Endodermal cell (in vitro differentiated cells): Measurements from ENCODE around the gene MIGA1. TPM values are rescaled to one million over a fixed set of nuclear protein-coding genes. Genes with fewer than 3 reads are reported as not detected.
"Not testable (repeated sequence)": the region's sequence is repeated elsewhere in the genome, so short reads cannot be mapped to it uniquely, and the experiment has no call there.

ENCODE experiments used
- DNase-seq: peaks from one replicate; pipeline ENCODE4 v3.0.0-alpha.2; 2017
- H3K27ac ChIP-seq: 2 replicates; pipeline ENCODE4 v1.5.1; 2013; ENCODE audit warnings: mild to moderate bottlenecking, low read depth, low read length, moderate library complexity
- H3K27me3 ChIP-seq: 2 replicates; pipeline ENCODE4 v1.6.1; 2013; ENCODE audit warnings: mild to moderate bottlenecking, low read length, moderate library complexity; ENCODE audit not compliant: insufficient read depth, control insufficient read depth, poor library complexity, severe bottlenecking
- H3K36me3 ChIP-seq: 2 replicates; pipeline ENCODE4 v1.7.0; 2013; ENCODE audit warnings: mild to moderate bottlenecking, low read length, moderate library complexity; ENCODE audit not compliant: control insufficient read depth, insufficient read depth
- H3K4me1 ChIP-seq: one replicate; pipeline ENCODE4 v1.7.0; 2013; ENCODE audit warnings: low read length; ENCODE audit not compliant: control insufficient read depth, insufficient read depth
- H3K4me3 ChIP-seq: 2 replicates; pipeline ENCODE4 v1.5.1; 2013; ENCODE audit warnings: mild to moderate bottlenecking, low read length, moderate library complexity
- H3K9ac ChIP-seq: 2 replicates; pipeline ENCODE4 v1.6.1; 2013; ENCODE audit warnings: mild to moderate bottlenecking, low read length, moderate library complexity; ENCODE audit not compliant: poor library complexity, severe bottlenecking; ENCODE audit errors: extremely low read depth
- H3K9me3 ChIP-seq: 2 replicates; pipeline ENCODE4 v1.6.1; 2013; ENCODE audit warnings: mild to moderate bottlenecking, low read length, moderate library complexity; ENCODE audit not compliant: control insufficient read depth
- H3K27ac Mint-ChIP-seq: 2 replicates; pipeline ENCODE4 v1.8.0; 2020; ENCODE audit warnings: mixed read lengths
- H3K27me3 Mint-ChIP-seq: 2 replicates; pipeline ENCODE4 v1.8.0; 2021; ENCODE audit warnings: mild to moderate bottlenecking, mixed read lengths; ENCODE audit not compliant: insufficient read depth
- H3K36me3 Mint-ChIP-seq: 2 replicates; pipeline ENCODE4 v1.8.0; 2020; ENCODE audit warnings: low read depth, mixed read lengths
- H3K4me1 Mint-ChIP-seq: 2 replicates; pipeline ENCODE4 v1.8.0; 2020; ENCODE audit warnings: mixed read lengths
- H3K4me3 Mint-ChIP-seq: 2 replicates; pipeline ENCODE4 v1.8.0; 2020; ENCODE audit warnings: mild to moderate bottlenecking, moderate library complexity, mixed read lengths
- H3K9me3 Mint-ChIP-seq: 2 replicates; pipeline ENCODE4 v1.8.0; 2020; ENCODE audit warnings: mild to moderate bottlenecking, mixed read lengths
- CTCF ChIP-seq: fragments of 200-600 bp; sonication (generic); conservative IDR thresholded peaks from 2 replicates; pipeline ENCODE4 v1.5.0; 2021; ENCODE audit warnings: antibody characterized with exemption, mild to moderate bottlenecking
- WGBS, 2 experiments: methylation state at CpG; one replicate each; pipeline versions ENCODE4 v1.1.5 to v1.1.7; 2013; ENCODE audit warnings: missing lambda C conversion rate in 2 of 2, mixed read lengths in 1 of 2; ENCODE audit not compliant: insufficient coverage in 1 of 2, insufficient read length in 1 of 2; 5-methylcytosine and 5-hydroxymethylcytosine counted together
- total RNA-seq, 2 donors: library from RNA; stranded (reverse); fragmentation: NEBNext Ultra II Directional in 1 of 2; extraction: Animal tissue kit (Norgen Biotek cat#: 25700) in 1 of 2; gene quantifications; 2 replicates in 1 of 2; 3 replicates in 1 of 2; pipeline ENCODE4 v1.2.1, GENCODE V29; 2021

Gene MIGA1
- total RNA-seq, 2 donors from 2014 or later: 7.3 to 9.5 TPM

DNA sequence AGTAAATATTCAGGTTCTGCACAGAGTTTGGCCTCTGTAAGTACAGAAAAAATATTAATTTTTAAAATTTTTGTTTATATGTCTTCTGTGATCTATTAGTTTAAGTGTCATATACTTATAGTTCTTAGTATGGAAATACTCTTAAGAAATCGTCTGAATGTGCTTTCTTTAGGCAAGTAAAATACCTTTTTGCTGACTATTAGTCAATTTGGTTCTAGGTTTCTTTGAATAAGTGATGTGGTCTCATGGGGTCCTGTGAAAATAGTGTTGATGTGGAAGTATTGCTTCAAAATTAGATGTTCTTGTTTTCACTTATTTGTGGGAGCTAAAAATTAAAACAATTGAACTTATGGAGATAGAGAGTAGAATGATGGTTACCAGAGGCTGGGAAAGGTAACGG lies 23.9 kb downstream of the MIGA1 start:
- H3K36me3 ChIP-seq: peaks cover 28% of the 10 kb centered on the region
- no peaks in the 10 kb centered on the region for H3K4me1 ChIP-seq
- Mint-ChIP-seq H3K27me3 (no peaks in the 10 kb centered on the region), H3K4me3 (no peak overlapping the region), H3K4me1 (peaks cover 7% of the 10 kb centered on the region), H3K9me3 (no peaks in the 10 kb centered on the region), H3K36me3 (peaks cover 28% of the 10 kb centered on the region), H3K27ac (no peak overlapping the region)
- H3K9ac ChIP-seq: no peak overlapping the region
- H3K9me3 ChIP-seq: no peaks in the 10 kb centered on the region
- DNase-seq: no peak
- 98 to 100% methylated on average over 1 to 2 of the region's 2 CpGs for WGBS, 2 experiments
- TF ChIP-seq CTCF: no peak
- no peak overlapping the region for H3K27ac ChIP-seq
- no peak overlapping the region for H3K4me3 ChIP-seq
- H3K27me3 ChIP-seq: no peaks in the 10 kb centered on the region

DNA sequence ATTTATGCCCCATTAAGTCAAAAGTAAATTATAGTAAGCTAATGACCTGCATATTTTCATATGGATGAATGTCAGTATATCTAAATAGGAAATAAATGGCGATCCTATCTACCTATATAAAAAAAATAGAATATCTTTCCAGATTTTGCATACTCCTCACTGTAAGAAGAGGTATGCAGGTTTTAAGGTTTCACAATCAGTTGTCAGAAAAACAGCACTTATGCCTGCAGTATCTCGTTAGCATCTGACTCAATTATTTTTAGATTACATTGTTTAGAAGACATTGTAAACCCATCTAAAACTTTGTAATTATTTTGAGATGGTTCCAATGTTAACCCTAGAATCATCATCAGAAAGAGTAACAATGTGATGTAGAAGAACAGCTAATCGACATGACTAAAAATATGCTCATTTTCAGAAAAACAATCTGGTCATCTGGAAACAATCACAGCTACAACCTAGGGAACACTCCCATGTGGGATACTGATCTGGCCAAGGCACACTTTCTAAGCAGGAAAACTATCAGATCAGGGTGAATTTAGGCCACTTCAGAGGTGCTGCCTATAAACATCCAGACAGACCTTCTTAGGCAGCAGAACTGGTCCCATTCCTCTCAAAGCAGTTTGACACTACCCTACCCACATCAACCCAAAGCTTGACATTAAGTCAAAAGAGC lies 30.5 kb downstream of the MIGA1 start:
- H3K4me1 Mint-ChIP-seq, H3K27ac Mint-ChIP-seq, H3K4me3 Mint-ChIP-seq: not testable (repeated sequence)

GRCh38 chr1:77811589-77811988 lies 32.1 kb downstream of the MIGA1 start:
- H3K9me3 ChIP-seq, H3K27me3 Mint-ChIP-seq, H3K27me3 ChIP-seq, H3K9me3 Mint-ChIP-seq, H3K27ac Mint-ChIP-seq, H3K27ac ChIP-seq, H3K4me1 Mint-ChIP-seq, H3K9ac ChIP-seq, H3K4me1 ChIP-seq, H3K4me3 Mint-ChIP-seq, H3K4me3 ChIP-seq, DNase-seq: not testable (repeated sequence)
- peaks cover 30% of the 10 kb centered on the region for H3K36me3 Mint-ChIP-seq
- H3K36me3 ChIP-seq: peaks cover 47% of the 10 kb centered on the region
- WGBS, 2 experiments: 98% methylated on average over 6 of the region's 21 CpGs; no CpG with 5 or more reads in 1 of the 2 experiments

More for the DNA sequence above, 30.5 kb downstream of the MIGA1 start:
- not testable (repeated sequence) for H3K27ac ChIP-seq, H3K4me3 ChIP-seq, DNase-seq, H3K9me3 ChIP-seq, H3K9me3 Mint-ChIP-seq, H3K27me3 ChIP-seq, H3K27me3 Mint-ChIP-seq, H3K9ac ChIP-seq, H3K4me1 ChIP-seq
- H3K36me3 ChIP-seq: peaks cover 46% of the 10 kb centered on the region
- WGBS, 2 experiments: no CpG with 5 or more reads among the region's 3 CpGs
- H3K36me3 Mint-ChIP-seq: peaks cover 37% of the 10 kb centered on the region

- Histone ChIP-seq H3K36me3 (peaks cover 31% of the 10 kb centered on the region), H3K27ac (no peak overlapping the region), H3K9me3 (no peaks in the 10 kb centered on the region), H3K4me1 (no peaks in the 10 kb centered on the region), H3K27me3 (no peaks in the 10 kb centered on the region), H3K4me3 (no peak overlapping the region), H3K9ac (no peak overlapping the region)
- Mint-ChIP-seq H3K27ac (peak overlapping the region; percentile 36), H3K27me3 (no peaks in the 10 kb centered on the region), H3K4me1 (peaks cover 8% of the 10 kb centered on the region), H3K9me3 (no peaks in the 10 kb centered on the region), H3K36me3 (peaks cover 37% of the 10 kb centered on the region), H3K4me3 (no peak overlapping the region)
- WGBS, 2 experiments: 94 to 97% methylated on average over 4 to 7 of the region's 7 CpGs
- TF ChIP-seq CTCF: no peak
- no peak for DNase-seq
These were observed 38.1 kb downstream of the MIGA1 start for GRCh38 chr1:77817368-77818209.
